Measurements from ENCODE around the gene POLR1G. TPM values are rescaled to one million over a fixed set of nuclear protein-coding genes. Genes with fewer than 3 reads are reported as not detected.

The POLR1G gene
- total RNA-seq, 2 donors from 2014 or later = 6.6 to 8.9 TPM

DNA sequence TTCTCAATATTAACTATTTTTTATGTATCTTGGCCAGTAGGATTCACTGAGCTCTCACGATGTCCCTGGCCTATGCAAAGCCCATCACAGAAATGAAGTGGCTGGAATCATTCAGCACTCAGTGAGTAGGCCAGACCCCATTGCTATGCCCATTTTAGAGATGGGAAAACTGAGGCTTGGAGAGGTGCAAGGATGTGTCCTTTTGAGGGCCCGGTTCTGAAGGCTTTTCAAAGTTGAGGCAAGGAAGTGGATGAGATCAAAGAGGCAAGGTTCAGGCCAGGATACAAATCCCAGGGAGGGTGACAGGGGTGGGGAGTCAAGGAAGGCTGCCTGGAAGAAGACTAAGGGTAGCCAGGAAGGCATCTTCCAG lies 35.9 kb downstream of the POLR1G start:
- no peaks in the 10 kb centered on the region for H3K9me3 ChIP-seq

GRCh38 chr19:45442778-45443461 lies 36.5 kb downstream of the POLR1G start:
- 16% methylated on average over 15 of the region's 15 CpGs for WGBS
- no peaks in the 10 kb centered on the region for H3K4me1 ChIP-seq (replicated peaks)
- no peaks in the 10 kb centered on the region for H3K27me3 ChIP-seq (replicated peaks; ENCODE audit: insufficient read depth)
- H3K9me3 ChIP-seq = no peaks in the 10 kb centered on the region
- peak overlapping the region; percentile 32 to 42 for H3K4me3 ChIP-seq
- intact Hi-C loops (cut with DNase I) = no loop called here
- no peak for DNase-seq (ENCODE audit: low spot score)
- H3K36me3 ChIP-seq = no peaks in the 10 kb centered on the region
- TF ChIP-seq POLR2A (IDR thresholded peaks at IDR 0.05) (no peak), CTCF (IDR thresholded peaks at IDR 0.05) (no peak), POLR2AphosphoS5 (IDR thresholded peaks at IDR 0.05) (no peak)
- peak overlapping the region; percentile 93 to 96 for H3K27ac ChIP-seq

More for the DNA sequence above, 35.9 kb downstream of the POLR1G start:
- Histone ChIP-seq H3K36me3 (no peaks in the 10 kb centered on the region), H3K4me1 (replicated peaks) (no peaks in the 10 kb centered on the region), H3K4me3 (no peak overlapping the region), H3K27me3 (replicated peaks; ENCODE audit: insufficient read depth) (no peaks in the 10 kb centered on the region), H3K27ac (peak overlapping the region in 1 of 2 donors; percentile 96)
- intact Hi-C loops (cut with DNase I) = no loop called here
- TF ChIP-seq POLR2AphosphoS5 (IDR thresholded peaks at IDR 0.05) (no peak), POLR2A (IDR thresholded peaks at IDR 0.05) (no peak), CTCF (IDR thresholded peaks at IDR 0.05) (no peak)
- 78% methylated on average over 2 of the region's 2 CpGs for WGBS
- DNase-seq (ENCODE audit: low spot score) = no peak

DNA sequence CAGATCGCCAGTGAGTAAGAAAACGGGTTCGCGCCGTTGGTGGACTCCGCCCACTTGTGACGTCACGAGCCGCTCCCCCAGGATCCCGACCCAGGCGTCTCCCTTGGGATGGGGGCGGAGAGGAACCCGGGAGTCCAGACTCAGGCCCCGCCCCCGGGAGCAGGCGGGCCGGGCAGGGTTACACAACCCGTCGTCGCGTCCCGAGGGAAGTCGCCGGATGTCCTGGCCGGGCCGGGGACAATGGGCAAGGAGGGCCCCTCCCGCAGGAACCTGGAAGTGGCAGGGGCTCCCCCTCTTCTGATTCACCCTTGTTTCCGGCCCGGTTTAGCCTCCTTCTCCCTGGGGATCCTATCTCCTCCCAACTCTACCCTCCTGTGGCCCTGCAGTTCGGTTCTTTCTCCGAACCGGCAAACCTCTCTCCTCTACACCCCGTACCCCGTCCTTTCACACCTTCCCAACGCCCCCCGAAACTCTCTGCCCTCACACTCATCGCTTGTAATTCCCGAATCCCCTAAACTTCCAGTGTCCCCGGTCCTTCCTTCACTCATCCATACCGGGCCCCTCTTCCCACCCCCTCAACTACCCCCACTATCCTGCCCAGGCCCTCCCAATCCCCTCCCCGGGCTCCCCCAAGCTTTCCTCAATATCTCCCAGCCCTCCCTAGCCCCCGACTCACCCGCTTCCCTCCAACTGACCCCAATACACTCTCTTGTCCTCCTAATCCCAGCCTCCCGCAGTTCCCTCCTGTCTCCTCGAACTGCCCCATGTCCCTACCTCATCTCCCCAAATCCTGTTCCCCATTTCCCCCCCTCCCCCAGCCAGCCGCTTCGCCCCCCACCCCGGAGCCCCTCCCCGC lies 37.2 kb downstream of the POLR1G start:
- 1% methylated on average over 49 of the region's 49 CpGs for WGBS
- peak; percentile 98 for DNase-seq (ENCODE audit: low spot score)
- Histone ChIP-seq H3K27ac (peak overlapping the region; percentile 93 to 96), H3K36me3 (no peaks in the 10 kb centered on the region), H3K4me3 (peak overlapping the region; percentile 32 to 42), H3K9me3 (no peaks in the 10 kb centered on the region), H3K27me3 (replicated peaks; ENCODE audit: insufficient read depth) (no peaks in the 10 kb centered on the region), H3K4me1 (replicated peaks) (no peaks in the 10 kb centered on the region)
- intact Hi-C loops (cut with DNase I) = no loop called here
- TF ChIP-seq POLR2AphosphoS5 (IDR thresholded peaks at IDR 0.05) (peak; percentile 97), POLR2A (IDR thresholded peaks at IDR 0.05) (peak; percentile 79), CTCF (IDR thresholded peaks at IDR 0.05) (no peak)

GRCh38 chr19:45444318-45445041 lies 38.0 kb downstream of the POLR1G start:
- 17% methylated on average over 43 of the region's 47 CpGs for WGBS
- intact Hi-C loops (cut with DNase I) = no loop called here
- H3K27me3 ChIP-seq (replicated peaks; ENCODE audit: insufficient read depth) = no peaks in the 10 kb centered on the region
- peak; percentile 88 for DNase-seq (ENCODE audit: low spot score)
- H3K9me3 ChIP-seq = no peaks in the 10 kb centered on the region
- no peaks in the 10 kb centered on the region for H3K4me1 ChIP-seq (replicated peaks)
- H3K27ac ChIP-seq = peak overlapping the region; percentile 93 to 96
- no peaks in the 10 kb centered on the region for H3K36me3 ChIP-seq
- H3K4me3 ChIP-seq = peak overlapping the region; percentile 32 to 42
- TF ChIP-seq CTCF (IDR thresholded peaks at IDR 0.05) = no peak
- TF ChIP-seq POLR2A (IDR thresholded peaks at IDR 0.05) = peak; percentile 61
- TF ChIP-seq POLR2AphosphoS5 (IDR thresholded peaks at IDR 0.05) = peak; percentile 77

Data from prostate gland (tissue), 2 donors.